Stimulated activated CD8-positive, alpha-beta memory T cell treated with anti-CD3 and anti-CD28 coated beads, Interleukin-2, amount 100 ng/mL, for 48 hours (primary cell): ENCODE results near the gene NTM.

ENCODE experiments used
- DNase-seq, 2 donors: peaks; one replicate each; pipeline ENCODE4 v3.0.0-alpha.2; 2020; ENCODE audit warnings: low read depth in 2 of 2

Gene NTM

GRCh38 chr11:131766637-131767036, 396.2 kb downstream of the NTM start:
- DNase-seq: no peak

GRCh38 chr11:131767421-131767820, 397.0 kb downstream of the NTM start:
- DNase-seq: no peak

GRCh38 chr11:131770801-131771200, 400.4 kb downstream of the NTM start:
- DNase-seq: no peak

GRCh38 chr11:131771471-131771870, 401.1 kb downstream of the NTM start:
- DNase-seq: no peak

GRCh38 chr11:131773626-131774025, 403.2 kb downstream of the NTM start:
- DNase-seq: no peak

- no peak for DNase-seq
These were observed 405.8 kb downstream of the NTM start for GRCh38 chr11:131776211-131776610.

- DNase-seq: no peak
These were observed 415.4 kb downstream of the NTM start for GRCh38 chr11:131785801-131786200.

GRCh38 chr11:131787119-131787518, 416.7 kb downstream of the NTM start:
- no peak for DNase-seq

- DNase-seq: no peak
These were observed 420.2 kb downstream of the NTM start for GRCh38 chr11:131790586-131790985.

- DNase-seq: no peak
These were observed 421.8 kb downstream of the NTM start for GRCh38 chr11:131792243-131792642.

GRCh38 chr11:131796089-131796488, 425.7 kb downstream of the NTM start:
- no peak for DNase-seq

- DNase-seq: no peak
These were observed 426.1 kb downstream of the NTM start for GRCh38 chr11:131796541-131796940.

GRCh38 chr11:131800452-131800851, 430.0 kb downstream of the NTM start:
- DNase-seq: no peak

GRCh38 chr11:131802440-131803115, 432.2 kb downstream of the NTM start:
- no peak for DNase-seq

- no peak for DNase-seq
These were observed 437.5 kb downstream of the NTM start for GRCh38 chr11:131807876-131808275.

- DNase-seq: no peak
These were observed 438.1 kb downstream of the NTM start for GRCh38 chr11:131808470-131808869.

- DNase-seq: no peak
These were observed 438.9 kb downstream of the NTM start for GRCh38 chr11:131809203-131809918.

GRCh38 chr11:131810541-131810940, 440.1 kb downstream of the NTM start:
- DNase-seq: no peak

- DNase-seq: no peak
These were observed 441.0 kb downstream of the NTM start for GRCh38 chr11:131811383-131811782.

GRCh38 chr11:131814108-131814507, 443.7 kb downstream of the NTM start:
- DNase-seq: no peak

GRCh38 chr11:131815590-131815989, 445.2 kb downstream of the NTM start:
- no peak for DNase-seq

GRCh38 chr11:131816051-131816450, 445.6 kb downstream of the NTM start:
- no peak for DNase-seq

- DNase-seq: no peak
These were observed 447.3 kb downstream of the NTM start for GRCh38 chr11:131817687-131818188.
